T-cell (primary cell): ENCODE results near the gene CIAPIN1. TPM values are rescaled to one million over a fixed set of nuclear protein-coding genes. Genes with fewer than 3 reads are reported as not detected.

Source experiments
- ATAC-seq, 4 experiments: fragments of 200-7000 bp in 3 of 4; fragments of 150-1000 bp in 1 of 4; cut with Tn5 transposase; replicated peaks in 1 of 4; 1 replicate in 3 of 4; 2 replicates in 1 of 4; pipeline ENCODE4 v1.10.0; 2021; ENCODE audit warnings: moderate library complexity in 3 of 4, mild to moderate bottlenecking in 2 of 4, moderate number of reproducible peaks in 1 of 4
- CTCF ChIA-PET, 2 donors: fragments of 300-600 bp; sonication (Branson Sonifier 250); formaldehyde crosslinking; loops; one replicate each; lab custom pipeline; 2022; ENCODE audit warnings: antibody characterized with exemption in 2 of 2; lab: Charles Lee
- POLR2A ChIA-PET, 2 donors: fragments of 300-600 bp; sonication (Branson Sonifier 250); formaldehyde crosslinking; loops; one replicate each; lab custom pipeline; 2022; ENCODE audit warnings: antibody characterized with exemption in 2 of 2; lab: Charles Lee
- DNase-seq, 35 experiments: peaks; one replicate each; pipeline versions ENCODE4 v3.0.0 to v3.0.0-alpha.2; 2013 to 2023
- H3K27ac ChIP-seq: one replicate; pipeline ENCODE4 v1.5.1; 2013; ENCODE audit warnings: low read length
- H3K27me3 ChIP-seq, 2 experiments: replicated peaks in 1 of 2; 1 replicate in 1 of 2; 2 replicates in 1 of 2; pipeline versions ENCODE4 v1.6.1 to v1.7.0; 2013; ENCODE audit warnings: low read length in 1 of 2, mixed read lengths in 1 of 2; ENCODE audit not compliant: control insufficient read depth in 2 of 2, insufficient read depth in 2 of 2; ENCODE audit errors: extremely low read depth in 1 of 2
- H3K36me3 ChIP-seq, 2 donors: 1 replicate in 1 of 2; 2 replicates in 1 of 2; pipeline versions ENCODE4 v1.6.1 to v1.7.0; 2013; ENCODE audit warnings: low read length in 1 of 2; ENCODE audit not compliant: control insufficient read depth in 2 of 2, insufficient read depth in 1 of 2; ENCODE audit errors: extremely low read depth in 1 of 2
- H3K4me1 ChIP-seq, 2 experiments: 1 replicate in 1 of 2; 2 replicates in 1 of 2; pipeline versions ENCODE4 v1.6.1 to v1.7.0; 2013; ENCODE audit warnings: low read length in 2 of 2, mixed read lengths in 1 of 2; ENCODE audit not compliant: insufficient read depth in 2 of 2, control insufficient read depth in 1 of 2; ENCODE audit errors: extremely low read depth in 1 of 2
- H3K4me3 ChIP-seq, 2 donors: 1 replicate in 1 of 2; 2 replicates in 1 of 2; pipeline versions ENCODE4 v1.5.1 to v1.7.0; 2013; ENCODE audit warnings: mild to moderate bottlenecking in 2 of 2, low read length in 1 of 2, moderate library complexity in 1 of 2; ENCODE audit not compliant: control insufficient read depth in 1 of 2; ENCODE audit errors: extremely low read depth in 1 of 2
- H3K9me3 ChIP-seq: 2 replicates; pipeline ENCODE4 v1.7.0; 2013
- H3K27ac Mint-ChIP-seq, 2 donors: one replicate each; pipeline ENCODE4 v1.8.0; 2020 to 2021; ENCODE audit warnings: mild to moderate bottlenecking in 2 of 2, mixed read lengths in 2 of 2
- H3K27me3 Mint-ChIP-seq, 2 donors: one replicate each; pipeline ENCODE4 v1.8.0; 2021 to 2022; ENCODE audit warnings: mixed read lengths in 2 of 2
- H3K36me3 Mint-ChIP-seq: one replicate; pipeline ENCODE4 v1.8.0; 2021; ENCODE audit warnings: mixed read lengths
- H3K4me1 Mint-ChIP-seq, 3 donors: one replicate each; pipeline ENCODE4 v1.8.0; 2020 to 2022; ENCODE audit warnings: mixed read lengths in 3 of 3, mild to moderate bottlenecking in 1 of 3
- H3K4me3 Mint-ChIP-seq, 3 donors: one replicate each; pipeline ENCODE4 v1.8.0; 2020 to 2022; ENCODE audit warnings: mild to moderate bottlenecking in 3 of 3, mixed read lengths in 3 of 3, moderate library complexity in 3 of 3
- H3K9me3 Mint-ChIP-seq, 3 donors: one replicate each; pipeline ENCODE4 v1.8.0; 2020 to 2022; ENCODE audit warnings: mixed read lengths in 3 of 3
- WGBS: methylation state at CpG from one replicate; pipeline ENCODE4 v1.1.5; 2013; ENCODE audit warnings: missing lambda C conversion rate; ENCODE audit not compliant: insufficient coverage; 5-methylcytosine and 5-hydroxymethylcytosine counted together
- total RNA-seq, 35 experiments: library from RNA in 6 of 35; stranded (reverse) in 6 of 35; fragments of 120-200 nt in 1 of 35; gene quantifications; one replicate each; pipeline versions ENCODE4 v1.2.1 to v1.2.4 and lab custom pipeline; 2013 to 2026

Gene CIAPIN1
- total RNA-seq, 5 donors from 2014 or later (not counting 1 experiment from before 2014, with no cell fraction given), result 26.5 to 46.8 (median 28.5) TPM

DNA sequence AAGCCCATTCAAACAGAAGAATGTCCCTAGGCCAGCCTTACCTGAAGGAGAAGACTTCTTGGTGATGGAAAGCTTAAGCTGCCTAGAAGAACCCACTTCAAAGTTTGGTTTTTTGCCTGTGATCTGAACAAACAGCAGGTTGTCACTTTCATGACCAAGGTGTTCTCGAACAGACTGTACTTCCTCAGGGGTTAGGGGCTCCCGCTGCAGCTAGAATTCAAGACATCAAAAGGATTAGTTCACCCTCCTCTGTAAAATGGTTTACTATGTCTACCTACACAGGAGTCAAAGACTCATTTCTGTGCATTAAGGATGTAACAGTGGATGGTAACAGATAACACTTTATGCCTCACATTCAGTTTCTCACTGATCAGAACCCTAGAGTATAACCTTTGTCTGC, 13.2 kb downstream of the CIAPIN1 start:
- ATAC-seq, result peak; percentile 60 to 95 (median 79)
- H3K4me3 ChIP-seq, result no peak overlapping the region
- no peaks in the 10 kb centered on the region for H3K9me3 ChIP-seq
- peaks cover 17 to 24% of the 10 kb centered on the region in 2 experiments for H3K4me1 ChIP-seq
- Mint-ChIP-seq H3K9me3 (no peaks in the 10 kb centered on the region), H3K4me3 (peak overlapping the region in 1 of 3 donors; percentile 52), H3K27me3 (no peaks in the 10 kb centered on the region), H3K36me3 (peaks cover 68% of the 10 kb centered on the region), H3K27ac (peak overlapping the region; percentile 80 to 81), H3K4me1 (peaks cover 32 to 36% (median 33%) of the 10 kb centered on the region in 3 donors)
- POLR2A ChIA-PET, result interaction anchor here in 1 of 2 donors (0.6 kb wide), 1 partner anchor 11 kb away, joined by 3 read pairs; no protein-coding TSS in a partner anchor
- WGBS, result no CpG with 5 or more reads among the region's 2 CpGs
- peaks cover 3 to 78% of the 10 kb centered on the region in 2 donors for H3K36me3 ChIP-seq
- no peak overlapping the region for H3K27ac ChIP-seq
- DNase-seq, result peak in 21 of 35 experiments; percentile 11 to 79 (median 33)
- H3K27me3 ChIP-seq, result no peaks in the 10 kb centered on the region
- CTCF ChIA-PET, result interaction anchor here in 1 of 2 donors (0.8 to 3.2 kb wide), 2 partner anchors 12 to 16 kb away, joined by 3 to 16 read pairs; no protein-coding TSS in a partner anchor

DNA sequence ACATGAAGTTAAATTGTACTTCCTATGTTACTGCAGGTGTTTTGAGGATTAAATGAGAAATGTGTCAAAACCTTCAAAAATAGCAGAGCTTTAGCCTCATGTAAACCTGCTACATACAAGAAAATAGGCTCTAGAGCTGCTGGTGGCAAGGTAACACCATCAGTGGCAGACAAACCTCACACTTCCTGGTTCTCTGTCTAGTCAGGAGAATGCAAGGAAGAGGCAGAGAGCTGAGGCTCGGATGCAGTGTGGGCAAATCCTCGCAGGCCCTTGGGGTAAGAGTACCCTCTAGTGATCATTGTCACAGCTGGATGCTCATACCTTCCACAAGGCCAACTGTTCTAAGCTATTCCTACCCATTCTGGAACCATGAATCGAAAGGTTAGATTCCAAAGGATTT, 14.2 kb downstream of the CIAPIN1 start:
- peak overlapping the region; percentile 66 to 80 for H3K27ac Mint-ChIP-seq
- H3K4me3 ChIP-seq, result no peak overlapping the region
- WGBS, result 100% methylated on average over 1 of the region's 3 CpGs
- ChIA-PET POLR2A (interaction anchor here in 1 of 2 donors (0.6 kb wide), 1 partner anchor 402 kb away, joined by 6 read pairs; no protein-coding TSS in a partner anchor), CTCF (interaction anchor here in 1 of 2 donors (3.2 kb wide), 1 partner anchor 15 kb away, joined by 16 read pairs; no protein-coding TSS in a partner anchor)
- no peak overlapping the region for H3K27ac ChIP-seq
- peak overlapping the region in 1 of 3 donors; percentile 52 for H3K4me3 Mint-ChIP-seq
- H3K36me3 Mint-ChIP-seq, result peaks cover 68% of the 10 kb centered on the region
- H3K27me3 ChIP-seq, result no peaks in the 10 kb centered on the region
- peaks cover 3 to 79% of the 10 kb centered on the region in 2 donors for H3K36me3 ChIP-seq
- H3K9me3 Mint-ChIP-seq, result no peaks in the 10 kb centered on the region
- H3K4me1 Mint-ChIP-seq, result peaks cover 29 to 33% (median 32%) of the 10 kb centered on the region in 3 donors
- H3K4me1 ChIP-seq, result peaks cover 17 to 24% of the 10 kb centered on the region in 2 experiments
- no peaks in the 10 kb centered on the region for H3K9me3 ChIP-seq
- ATAC-seq, result peak; percentile 28 to 68 (median 58)
- H3K27me3 Mint-ChIP-seq, result no peaks in the 10 kb centered on the region
- peak in 1 of 35 experiments; percentile 22 for DNase-seq

DNA sequence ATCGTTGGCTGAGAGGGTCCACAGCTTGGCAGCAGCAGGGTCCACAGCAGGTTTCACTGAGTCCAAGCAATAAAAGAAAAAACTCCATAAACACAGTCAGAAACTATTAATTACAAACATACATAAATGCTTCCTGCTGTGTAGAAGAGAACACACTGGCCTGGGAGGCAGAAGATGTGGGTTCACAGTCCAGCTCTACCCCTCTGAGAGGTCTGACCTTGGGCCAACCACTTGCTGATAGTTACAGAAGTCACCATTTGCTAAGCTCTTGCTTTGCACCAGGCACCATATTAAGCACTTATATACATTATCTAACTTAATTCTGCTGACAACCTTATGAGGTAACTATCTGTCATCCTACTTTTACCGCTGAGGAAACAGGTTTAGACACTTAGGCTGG, 14.7 kb downstream of the CIAPIN1 start:
- POLR2A ChIA-PET, result interaction anchor here in 1 of 2 donors (0.6 kb wide), 1 partner anchor 402 kb away, joined by 6 read pairs; no protein-coding TSS in a partner anchor
- H3K36me3 ChIP-seq, result peaks cover 3 to 79% of the 10 kb centered on the region in 2 donors
- WGBS, result 86% methylated on average over 1 of the region's 2 CpGs

DNA sequence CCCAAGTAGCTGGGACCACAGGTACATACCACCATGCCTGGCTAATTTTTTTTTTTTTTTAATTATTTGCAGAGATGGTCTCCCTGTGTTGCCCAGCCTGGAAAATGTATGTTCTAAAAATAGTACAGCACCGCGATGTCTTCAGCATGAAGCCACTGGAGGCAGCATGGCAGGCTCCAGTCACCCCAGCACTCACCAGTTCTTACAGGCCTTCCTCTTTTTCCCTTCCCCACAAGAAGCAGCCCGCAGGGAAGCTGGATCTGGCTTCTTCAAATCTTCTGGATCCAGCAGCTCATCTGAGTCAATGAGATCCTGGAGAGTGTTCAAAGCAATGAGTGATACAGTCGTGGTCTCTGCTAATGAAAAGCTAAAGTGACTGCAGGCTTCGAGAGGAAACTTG, 16.2 kb downstream of the CIAPIN1 start:
- CTCF ChIA-PET, result interaction anchor here (0.6 to 3.2 kb wide), 3 partner anchors 13 to 89 kb away, joined by 3 to 16 read pairs (median 5); partner anchors contain the start of genes CIAPIN1 (in 1 of the 2) and COQ9 (in 1 of the 2)
- H3K27me3 ChIP-seq, result no peaks in the 10 kb centered on the region
- H3K27me3 Mint-ChIP-seq, result no peaks in the 10 kb centered on the region
- H3K4me3 ChIP-seq, result no peak overlapping the region
- no peaks in the 10 kb centered on the region for H3K9me3 ChIP-seq
- peaks cover 2 to 77% of the 10 kb centered on the region in 2 donors for H3K36me3 ChIP-seq
- H3K9me3 Mint-ChIP-seq, result no peaks in the 10 kb centered on the region
- H3K4me3 Mint-ChIP-seq, result no peak overlapping the region
- H3K4me1 Mint-ChIP-seq, result peaks cover 29 to 33% (median 32%) of the 10 kb centered on the region in 3 donors
- WGBS, result 90% methylated on average over 3 of the region's 5 CpGs
- H3K27ac Mint-ChIP-seq, result peak overlapping the region; percentile 52 to 58
- peaks cover 17 to 24% of the 10 kb centered on the region in 2 experiments for H3K4me1 ChIP-seq
- H3K36me3 Mint-ChIP-seq, result peaks cover 71% of the 10 kb centered on the region
- POLR2A ChIA-PET, result interaction anchor here in 1 of 2 donors (0.9 kb wide), 1 partner anchor 46 kb away, joined by 3 read pairs; no protein-coding TSS in a partner anchor
- DNase-seq (no peak), ATAC-seq (no peak)
- H3K27ac ChIP-seq, result no peak overlapping the region

More for the DNA sequence above, 14.7 kb downstream of the CIAPIN1 start:
- CTCF ChIA-PET, result interaction anchor here in 1 of 2 donors (3.2 kb wide), 1 partner anchor 15 kb away, joined by 16 read pairs; no protein-coding TSS in a partner anchor
- H3K9me3 Mint-ChIP-seq, result no peaks in the 10 kb centered on the region
- no peak for DNase-seq
- Histone ChIP-seq H3K4me3 (no peak overlapping the region), H3K9me3 (no peaks in the 10 kb centered on the region), H3K27ac (no peak overlapping the region), H3K27me3 (no peaks in the 10 kb centered on the region), H3K4me1 (peaks cover 17 to 24% of the 10 kb centered on the region in 2 experiments)
- ATAC-seq, result no peak
- H3K4me1 Mint-ChIP-seq, result peaks cover 29 to 33% (median 32%) of the 10 kb centered on the region in 3 donors
- peaks cover 70% of the 10 kb centered on the region for H3K36me3 Mint-ChIP-seq
- peak overlapping the region; percentile 66 to 80 for H3K27ac Mint-ChIP-seq
- H3K27me3 Mint-ChIP-seq, result no peaks in the 10 kb centered on the region
- H3K4me3 Mint-ChIP-seq, result peak overlapping the region in 1 of 3 donors; percentile 52

DNA sequence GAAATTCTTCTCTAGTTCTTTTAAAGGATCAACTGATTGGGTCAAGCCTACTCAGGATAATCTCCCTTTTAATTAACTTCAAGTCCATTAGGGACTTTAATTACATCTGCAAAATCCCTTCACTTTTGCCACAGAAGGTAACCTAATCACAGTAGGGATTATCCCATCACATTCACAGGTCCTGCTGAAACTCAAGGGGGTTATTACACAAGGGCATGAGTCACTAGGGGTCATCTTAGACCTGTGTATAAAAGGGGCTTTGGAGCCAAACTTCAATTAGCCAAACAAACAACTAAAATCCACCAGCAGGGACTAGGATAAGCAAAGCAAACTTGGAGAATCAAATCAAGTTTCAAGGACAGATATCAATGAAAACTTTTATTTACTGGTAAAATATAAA, 19.4 kb downstream of the CIAPIN1 start:
- Histone ChIP-seq H3K27ac (no peak overlapping the region), H3K27me3 (no peaks in the 10 kb centered on the region), H3K4me3 (no peak overlapping the region), H3K9me3 (no peaks in the 10 kb centered on the region), H3K36me3 (peaks cover 0 to 49% of the 10 kb centered on the region in 2 donors), H3K4me1 (peaks cover 5 to 9% of the 10 kb centered on the region in 2 experiments)
- Mint-ChIP-seq H3K36me3 (peaks cover 50% of the 10 kb centered on the region), H3K27me3 (no peaks in the 10 kb centered on the region), H3K4me1 (peaks cover 6 to 9% (median 8%) of the 10 kb centered on the region in 3 donors), H3K4me3 (no peak overlapping the region), H3K27ac (no peak overlapping the region), H3K9me3 (no peaks in the 10 kb centered on the region)
- CTCF ChIA-PET, result no interaction called here
- ATAC-seq (no peak), DNase-seq (no peak)
- POLR2A ChIA-PET, result no interaction called here

DNA sequence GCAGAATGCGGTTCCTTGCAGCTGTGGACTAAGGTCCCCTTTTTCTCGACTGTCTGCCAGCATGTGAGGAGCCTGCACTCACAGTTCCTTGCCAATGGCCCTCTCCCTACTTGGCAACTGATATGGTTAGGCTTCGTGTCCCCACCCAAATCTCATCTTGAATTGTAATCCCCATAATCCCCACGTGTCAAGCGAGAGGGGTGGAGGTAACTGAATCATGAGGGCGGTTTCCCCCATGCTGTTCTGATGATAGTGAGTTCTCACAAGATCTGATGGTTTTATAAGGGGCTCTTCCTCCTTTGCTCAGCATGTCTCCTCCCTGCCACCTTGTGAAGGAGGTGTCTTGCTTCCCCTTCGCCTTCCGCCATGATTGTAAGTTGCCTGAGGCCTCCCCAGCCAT, 19.9 kb downstream of the CIAPIN1 start:
- Mint-ChIP-seq H3K27ac (peak overlapping the region in 1 of 2 donors; percentile 44), H3K4me1 (peaks cover under 1 to 7% (median 3%) of the 10 kb centered on the region in 3 donors), H3K36me3 (peaks cover 46% of the 10 kb centered on the region), H3K4me3 (no peak overlapping the region), H3K27me3 (no peaks in the 10 kb centered on the region), H3K9me3 (no peaks in the 10 kb centered on the region)
- 100% methylated on average over 2 of the region's 8 CpGs for WGBS
- POLR2A ChIA-PET, result no interaction called here
- no peaks in the 10 kb centered on the region for H3K9me3 ChIP-seq
- CTCF ChIA-PET, result interaction anchor here in 1 of 2 donors (0.6 kb wide), 1 partner anchor 386 kb away, joined by 3 read pairs; no protein-coding TSS in a partner anchor
- no peak for DNase-seq
- no peak for ATAC-seq
- no peak overlapping the region for H3K27ac ChIP-seq
- no peaks in the 10 kb centered on the region for H3K27me3 ChIP-seq
- H3K36me3 ChIP-seq, result peaks cover 0 to 44% of the 10 kb centered on the region in 2 donors
- H3K4me3 ChIP-seq, result no peak overlapping the region
- peaks cover 0 to 3% of the 10 kb centered on the region in 2 experiments for H3K4me1 ChIP-seq
